T-cell (primary cell): Measurements from ENCODE around the gene SORL1. TPM values are rescaled to one million over a fixed set of nuclear protein-coding genes. Genes with fewer than 3 reads are reported as not detected.

Experiments
- ATAC-seq, 4 experiments: fragments of 200-7000 bp in 3 of 4; fragments of 150-1000 bp in 1 of 4; cut with Tn5 transposase; replicated peaks in 1 of 4; 1 replicate in 3 of 4; 2 replicates in 1 of 4; pipeline ENCODE4 v1.10.0; 2021; ENCODE audit warnings: moderate library complexity in 3 of 4, mild to moderate bottlenecking in 2 of 4, moderate number of reproducible peaks in 1 of 4
- CTCF ChIA-PET, 2 donors: fragments of 300-600 bp; sonication (Branson Sonifier 250); formaldehyde crosslinking; loops; one replicate each; lab custom pipeline; 2022; ENCODE audit warnings: antibody characterized with exemption in 2 of 2; lab: Charles Lee
- POLR2A ChIA-PET, 2 donors: fragments of 300-600 bp; sonication (Branson Sonifier 250); formaldehyde crosslinking; loops; one replicate each; lab custom pipeline; 2022; ENCODE audit warnings: antibody characterized with exemption in 2 of 2; lab: Charles Lee
- DNase-seq, 35 experiments: peaks; one replicate each; pipeline versions ENCODE4 v3.0.0 to v3.0.0-alpha.2; 2013 to 2023
- H3K27ac ChIP-seq: one replicate; pipeline ENCODE4 v1.5.1; 2013; ENCODE audit warnings: low read length
- H3K27me3 ChIP-seq, 2 experiments: replicated peaks in 1 of 2; 1 replicate in 1 of 2; 2 replicates in 1 of 2; pipeline versions ENCODE4 v1.6.1 to v1.7.0; 2013; ENCODE audit warnings: low read length in 1 of 2, mixed read lengths in 1 of 2; ENCODE audit not compliant: control insufficient read depth in 2 of 2, insufficient read depth in 2 of 2; ENCODE audit errors: extremely low read depth in 1 of 2
- H3K36me3 ChIP-seq, 2 donors: 1 replicate in 1 of 2; 2 replicates in 1 of 2; pipeline versions ENCODE4 v1.6.1 to v1.7.0; 2013; ENCODE audit warnings: low read length in 1 of 2; ENCODE audit not compliant: control insufficient read depth in 2 of 2, insufficient read depth in 1 of 2; ENCODE audit errors: extremely low read depth in 1 of 2
- H3K4me1 ChIP-seq, 2 experiments: 1 replicate in 1 of 2; 2 replicates in 1 of 2; pipeline versions ENCODE4 v1.6.1 to v1.7.0; 2013; ENCODE audit warnings: low read length in 2 of 2, mixed read lengths in 1 of 2; ENCODE audit not compliant: insufficient read depth in 2 of 2, control insufficient read depth in 1 of 2; ENCODE audit errors: extremely low read depth in 1 of 2
- H3K4me3 ChIP-seq, 2 donors: 1 replicate in 1 of 2; 2 replicates in 1 of 2; pipeline versions ENCODE4 v1.5.1 to v1.7.0; 2013; ENCODE audit warnings: mild to moderate bottlenecking in 2 of 2, low read length in 1 of 2, moderate library complexity in 1 of 2; ENCODE audit not compliant: control insufficient read depth in 1 of 2; ENCODE audit errors: extremely low read depth in 1 of 2
- H3K9me3 ChIP-seq: 2 replicates; pipeline ENCODE4 v1.7.0; 2013
- H3K27ac Mint-ChIP-seq, 2 donors: one replicate each; pipeline ENCODE4 v1.8.0; 2020 to 2021; ENCODE audit warnings: mild to moderate bottlenecking in 2 of 2, mixed read lengths in 2 of 2
- H3K27me3 Mint-ChIP-seq, 2 donors: one replicate each; pipeline ENCODE4 v1.8.0; 2021 to 2022; ENCODE audit warnings: mixed read lengths in 2 of 2
- H3K36me3 Mint-ChIP-seq: one replicate; pipeline ENCODE4 v1.8.0; 2021; ENCODE audit warnings: mixed read lengths
- H3K4me1 Mint-ChIP-seq, 3 donors: one replicate each; pipeline ENCODE4 v1.8.0; 2020 to 2022; ENCODE audit warnings: mixed read lengths in 3 of 3, mild to moderate bottlenecking in 1 of 3
- H3K4me3 Mint-ChIP-seq, 3 donors: one replicate each; pipeline ENCODE4 v1.8.0; 2020 to 2022; ENCODE audit warnings: mild to moderate bottlenecking in 3 of 3, mixed read lengths in 3 of 3, moderate library complexity in 3 of 3
- H3K9me3 Mint-ChIP-seq, 3 donors: one replicate each; pipeline ENCODE4 v1.8.0; 2020 to 2022; ENCODE audit warnings: mixed read lengths in 3 of 3
- WGBS: methylation state at CpG from one replicate; pipeline ENCODE4 v1.1.5; 2013; ENCODE audit warnings: missing lambda C conversion rate; ENCODE audit not compliant: insufficient coverage; 5-methylcytosine and 5-hydroxymethylcytosine counted together
- total RNA-seq, 35 experiments: library from RNA in 6 of 35; stranded (reverse) in 6 of 35; fragments of 120-200 nt in 1 of 35; gene quantifications; one replicate each; pipeline versions ENCODE4 v1.2.1 to v1.2.4 and lab custom pipeline; 2013 to 2026

SORL1 gene
- total RNA-seq, 5 donors from 2014 or later (not counting 1 experiment from before 2014, with no cell fraction given), result 361 to 422 (median 392) TPM

DNA sequence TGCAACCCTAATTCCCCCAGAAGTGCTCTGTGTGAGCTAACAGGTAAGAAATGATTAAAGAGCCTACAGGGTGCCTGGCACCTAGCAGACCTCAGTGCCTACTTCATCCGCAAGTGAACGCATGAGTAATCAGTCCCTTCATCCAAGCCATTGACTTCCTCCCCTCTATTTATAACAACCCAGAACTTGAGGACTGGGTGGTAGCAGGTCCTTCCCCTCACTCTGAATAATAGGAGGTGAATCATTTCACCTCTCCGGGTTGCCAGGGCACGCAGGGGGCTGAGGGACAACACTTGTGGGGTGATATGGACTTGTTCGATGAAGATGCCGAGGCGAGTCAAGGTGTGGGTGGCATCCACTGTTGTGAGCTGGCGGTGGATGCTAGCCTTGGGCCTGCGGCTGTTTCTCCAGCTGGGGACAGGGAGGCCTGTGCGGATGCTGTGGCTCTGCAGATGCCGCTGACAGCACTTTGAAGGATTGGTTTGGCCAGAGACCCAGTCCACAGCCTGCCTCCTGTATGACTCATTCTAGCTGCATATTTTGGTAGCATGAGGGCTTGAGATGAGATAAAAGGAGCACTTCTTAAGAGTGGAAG is 12.3 kb downstream of the SORL1 start:
- peaks cover 83 to 96% of the 10 kb centered on the region in 2 experiments for H3K4me1 ChIP-seq
- H3K36me3 ChIP-seq, result peaks cover 0 to 3% of the 10 kb centered on the region in 2 donors
- ATAC-seq (peak; percentile 55 to 74 (median 72)), DNase-seq (peak; percentile 42 to 85 (median 59))
- peak overlapping the region; percentile 61 for H3K27ac ChIP-seq
- H3K36me3 Mint-ChIP-seq, result peaks cover 8% of the 10 kb centered on the region
- H3K4me3 Mint-ChIP-seq, result peak overlapping the region; percentile 69 to 98 (median 74)
- H3K27me3 Mint-ChIP-seq, result no peaks in the 10 kb centered on the region
- ChIA-PET POLR2A (interaction anchor here (0.6 to 1.5 kb wide), 7 partner anchors 8 to 153 kb away, joined by 3 to 9 read pairs (median 4); partner anchors contain the start of genes SORL1 (in 1 of the 2) and SORL1-AS1 (in 1 of the 2)), CTCF (interaction anchor here in 1 of 2 donors (0.6 to 6.0 kb wide), 3 partner anchors 8 to 18 kb away, joined by 3 to 24 read pairs (median 4); no protein-coding TSS in a partner anchor)
- H3K27ac Mint-ChIP-seq, result peak overlapping the region; percentile 91 to 95
- H3K27me3 ChIP-seq, result no peaks in the 10 kb centered on the region
- peaks cover 99 to 100% (median 100%) of the 10 kb centered on the region in 3 donors for H3K4me1 Mint-ChIP-seq
- no peaks in the 10 kb centered on the region for H3K9me3 Mint-ChIP-seq
- no peaks in the 10 kb centered on the region for H3K9me3 ChIP-seq
- 11% methylated on average over 8 of the region's 11 CpGs for WGBS
- H3K4me3 ChIP-seq, result peak overlapping the region; percentile 16 to 19

DNA sequence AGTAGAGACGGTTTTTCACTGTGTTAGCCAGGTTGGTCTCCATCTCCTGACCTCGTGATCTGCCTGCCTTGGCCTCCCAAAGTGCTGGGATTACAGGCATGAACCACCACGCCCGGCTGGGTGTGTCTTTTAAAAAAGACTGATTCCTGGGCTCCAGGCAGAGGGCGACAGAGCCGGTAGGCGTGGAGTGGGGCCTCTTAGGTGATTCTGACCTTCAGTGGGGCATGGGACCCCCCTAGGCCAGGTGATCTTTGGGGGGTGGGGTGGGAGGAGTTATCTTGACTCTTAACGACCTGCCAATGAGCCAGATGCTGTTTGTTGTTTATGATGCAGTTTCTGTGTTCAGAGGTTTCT is 13.6 kb downstream of the SORL1 start:
- peak overlapping the region; percentile 61 for H3K27ac ChIP-seq
- no peaks in the 10 kb centered on the region for H3K27me3 ChIP-seq
- H3K9me3 ChIP-seq, result no peaks in the 10 kb centered on the region
- 45% methylated on average over 8 of the region's 8 CpGs for WGBS
- peak overlapping the region; percentile 65 to 98 (median 74) for H3K4me3 Mint-ChIP-seq
- H3K4me1 ChIP-seq, result peaks cover 77 to 95% of the 10 kb centered on the region in 2 experiments
- ATAC-seq (no peak), DNase-seq (no peak)
- H3K27ac Mint-ChIP-seq, result peak overlapping the region; percentile 91 to 95
- no peaks in the 10 kb centered on the region for H3K9me3 Mint-ChIP-seq
- POLR2A ChIA-PET, result interaction anchor here in 1 of 2 donors (0.6 to 1.2 kb wide), 2 partner anchors 15 to 48 kb away, joined by 7 to 8 read pairs; no protein-coding TSS in a partner anchor
- peaks cover 19% of the 10 kb centered on the region for H3K36me3 Mint-ChIP-seq
- peaks cover 5 to 12% of the 10 kb centered on the region in 2 donors for H3K36me3 ChIP-seq
- no peak overlapping the region for H3K4me3 ChIP-seq
- no peaks in the 10 kb centered on the region for H3K27me3 Mint-ChIP-seq
- peaks cover 98 to 99% (median 99%) of the 10 kb centered on the region in 3 donors for H3K4me1 Mint-ChIP-seq
- CTCF ChIA-PET, result interaction anchor here in 1 of 2 donors (1.0 to 6.0 kb wide), 3 partner anchors 12 to 17 kb away, joined by 3 to 24 read pairs (median 5); no protein-coding TSS in a partner anchor

DNA sequence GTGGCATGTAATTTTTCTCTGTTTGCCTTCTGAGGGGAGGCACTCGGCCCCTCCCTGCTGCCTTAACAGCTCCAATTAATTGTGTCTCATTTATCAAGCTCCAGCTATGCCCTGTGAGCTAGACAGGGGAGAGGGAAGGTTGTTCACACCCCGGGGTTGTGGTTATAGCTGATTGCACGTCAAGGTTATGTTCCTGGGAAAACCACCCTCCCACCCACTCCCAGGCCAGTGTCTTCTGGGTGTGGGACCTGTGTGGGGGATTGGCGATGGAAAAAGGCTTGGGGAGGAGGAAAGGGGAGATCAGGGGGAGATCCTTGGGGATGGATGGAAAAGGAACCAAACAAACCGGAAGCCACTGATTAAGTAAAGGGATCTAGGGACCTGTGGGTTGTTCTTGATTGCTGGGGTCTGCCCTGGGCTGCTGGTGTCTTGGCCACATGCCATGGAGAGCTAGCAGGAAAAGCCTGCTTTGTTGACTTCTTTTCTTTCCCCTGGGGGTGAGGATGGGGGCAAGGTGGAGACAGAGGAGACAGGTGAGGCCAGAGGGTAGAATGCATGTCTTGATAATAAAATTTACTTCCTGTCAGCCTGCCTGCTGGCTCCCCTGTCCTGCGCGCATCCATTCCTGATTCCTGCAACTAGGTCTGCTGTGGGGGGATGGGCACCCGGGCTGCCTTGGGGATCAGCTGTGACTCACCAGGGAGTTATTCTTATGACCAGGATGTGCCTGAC is 14.1 kb downstream of the SORL1 start:
- WGBS, result 74% methylated on average over 4 of the region's 8 CpGs
- peaks cover 73 to 95% of the 10 kb centered on the region in 2 experiments for H3K4me1 ChIP-seq

DNA sequence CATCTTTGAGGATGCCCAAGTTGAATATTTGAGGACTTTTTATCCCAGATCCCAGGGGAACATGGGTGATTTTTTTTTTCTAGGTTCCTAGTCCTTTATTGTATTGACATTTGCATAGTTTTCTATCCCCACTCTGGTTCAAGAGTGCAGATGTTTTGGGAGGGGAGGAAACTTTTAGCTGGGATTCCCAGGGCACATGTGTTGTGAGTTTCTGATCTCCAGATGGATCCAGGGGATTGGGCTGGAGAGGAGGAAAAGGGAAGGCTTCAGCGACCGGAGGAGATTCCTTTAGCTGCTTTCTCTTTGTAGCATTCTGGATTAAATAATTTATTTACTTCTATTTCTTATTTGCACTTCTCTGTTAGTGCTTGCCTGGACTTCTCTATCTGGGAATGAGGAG is 15.4 kb downstream of the SORL1 start:
- no peak for ATAC-seq
- no peak overlapping the region for H3K4me3 ChIP-seq
- no peaks in the 10 kb centered on the region for H3K27me3 ChIP-seq
- Mint-ChIP-seq H3K4me1 (peaks cover 98 to 99% (median 99%) of the 10 kb centered on the region in 3 donors), H3K27me3 (no peaks in the 10 kb centered on the region), H3K9me3 (no peaks in the 10 kb centered on the region), H3K4me3 (peak overlapping the region; percentile 65 to 98 (median 74)), H3K27ac (peak overlapping the region; percentile 91 to 95), H3K36me3 (peaks cover 27% of the 10 kb centered on the region)
- peak overlapping the region; percentile 61 for H3K27ac ChIP-seq
- no peak for DNase-seq
- ChIA-PET CTCF (interaction anchor here in 1 of 2 donors (0.7 to 6.0 kb wide), 8 partner anchors 10 to 148 kb away, joined by 3 to 24 read pairs (median 3); no protein-coding TSS in a partner anchor), POLR2A (interaction anchor here (0.5 to 1.8 kb wide), 7 partner anchors 11 to 27 kb away, joined by 3 to 9 read pairs (median 4); partner anchors contain the start of gene SORL1-AS1 (in 1 of the 2))
- peaks cover 12 to 27% of the 10 kb centered on the region in 2 donors for H3K36me3 ChIP-seq
- no CpG with 5 or more reads among the region's 2 CpGs for WGBS
- H3K4me1 ChIP-seq, result peaks cover 63 to 95% of the 10 kb centered on the region in 2 experiments
- no peaks in the 10 kb centered on the region for H3K9me3 ChIP-seq

More for the DNA sequence above, 14.1 kb downstream of the SORL1 start:
- ATAC-seq (no peak), DNase-seq (peak in 6 of 35 experiments; percentile 16 to 59 (median 36))
- Mint-ChIP-seq H3K4me3 (peak overlapping the region; percentile 65 to 98 (median 74)), H3K36me3 (peaks cover 23% of the 10 kb centered on the region), H3K27me3 (no peaks in the 10 kb centered on the region), H3K27ac (peak overlapping the region; percentile 91 to 95), H3K9me3 (no peaks in the 10 kb centered on the region), H3K4me1 (peaks cover 98 to 99% (median 99%) of the 10 kb centered on the region in 3 donors)
- Histone ChIP-seq H3K4me3 (peak overlapping the region in 1 of 2 donors; percentile 27), H3K9me3 (no peaks in the 10 kb centered on the region), H3K27me3 (no peaks in the 10 kb centered on the region), H3K36me3 (peaks cover 10 to 15% of the 10 kb centered on the region in 2 donors), H3K27ac (peak overlapping the region; percentile 61)
- POLR2A ChIA-PET, result interaction anchor here (0.6 to 0.7 kb wide), 5 partner anchors 9 to 133 kb away, joined by 5 to 7 read pairs (median 7); no protein-coding TSS in a partner anchor
- CTCF ChIA-PET, result interaction anchor here (0.6 to 6.0 kb wide), 6 partner anchors 12 to 152 kb away, joined by 3 to 24 read pairs (median 4); no protein-coding TSS in a partner anchor

DNA sequence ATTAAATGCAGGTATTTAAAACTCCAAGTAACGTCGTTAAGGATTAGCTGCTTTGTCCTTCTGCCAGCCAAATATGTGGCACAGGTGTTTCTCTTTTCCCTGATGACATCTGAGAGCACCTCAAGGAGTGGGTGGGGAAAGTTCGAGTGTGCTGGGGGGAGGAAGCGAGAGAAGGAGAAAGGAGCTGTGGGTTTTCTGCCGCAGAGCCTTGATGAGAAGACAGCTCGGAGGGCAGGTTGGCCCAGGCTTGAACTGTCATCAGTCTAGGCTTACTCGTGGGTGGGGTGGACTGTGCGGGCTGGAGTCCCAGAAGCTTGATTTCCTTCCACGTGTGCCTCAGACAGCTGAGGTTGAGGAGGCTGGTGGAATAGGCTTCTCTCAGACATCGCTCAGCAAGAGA is 15.9 kb downstream of the SORL1 start:
- POLR2A ChIA-PET, result interaction anchor here (0.5 to 1.8 kb wide), 8 partner anchors 11 to 27 kb away, joined by 3 to 9 read pairs (median 4); partner anchors contain the start of gene SORL1-AS1 (in 1 of the 2)
- CTCF ChIA-PET, result interaction anchor here (0.7 to 6.0 kb wide), 10 partner anchors 10 to 148 kb away, joined by 3 to 24 read pairs (median 3); partner anchors contain the start of gene SORL1-AS1 (in 1 of the 2)
- H3K4me3 ChIP-seq, result no peak overlapping the region
- ATAC-seq (peak; percentile 59 to 86 (median 64)), DNase-seq (peak; percentile 44 to 85 (median 76))
- peaks cover 31% of the 10 kb centered on the region for H3K36me3 Mint-ChIP-seq
- peaks cover 58 to 95% of the 10 kb centered on the region in 2 experiments for H3K4me1 ChIP-seq
- H3K4me3 Mint-ChIP-seq, result peak overlapping the region; percentile 65 to 98 (median 74)
- H3K4me1 Mint-ChIP-seq, result peaks cover 98 to 99% (median 99%) of the 10 kb centered on the region in 3 donors
- H3K27ac Mint-ChIP-seq, result peak overlapping the region; percentile 91 to 95
- H3K9me3 ChIP-seq, result no peaks in the 10 kb centered on the region
- no peaks in the 10 kb centered on the region for H3K27me3 ChIP-seq
- H3K27ac ChIP-seq, result peak overlapping the region; percentile 61
- no peaks in the 10 kb centered on the region for H3K27me3 Mint-ChIP-seq
- no peaks in the 10 kb centered on the region for H3K9me3 Mint-ChIP-seq
- peaks cover 12 to 27% of the 10 kb centered on the region in 2 donors for H3K36me3 ChIP-seq
- 10% methylated on average over 10 of the region's 10 CpGs for WGBS
